CD14-positive monocyte (primary cell): ENCODE results near the gene TSPAN18. TPM values are rescaled to one million over a fixed set of nuclear protein-coding genes. Genes with fewer than 3 reads are reported as not detected.

Experiments
- DNase-seq, 3 donors: peaks; one replicate each; pipeline ENCODE4 v3.0.0-alpha.2; 2011 to 2022
- H2AFZ ChIP-seq: 2 replicates; pipeline ENCODE4 v1.6.0; 2012; ENCODE audit warnings: mild to moderate bottlenecking, low read depth, low read length, inconsistent platforms; ENCODE audit not compliant: insufficient read depth, poor library complexity, severe bottlenecking
- H3K27ac ChIP-seq, 2 donors: 1 replicate in 1 of 2; 2 replicates in 1 of 2; pipeline ENCODE4 v1.5.1; 2012 to 2013; ENCODE audit warnings: low read length in 2 of 2, control low read depth in 1 of 2, inconsistent platforms in 1 of 2, low read depth in 1 of 2, mild to moderate bottlenecking in 1 of 2
- H3K27me3 ChIP-seq, 2 donors: one replicate each; pipeline versions ENCODE4 v1.6.0 to v1.6.1; 2011 to 2013; ENCODE audit warnings: low read length in 2 of 2; ENCODE audit not compliant: control insufficient read depth in 2 of 2, insufficient read depth in 2 of 2
- H3K36me3 ChIP-seq, 2 donors: replicated peaks in 1 of 2; 1 replicate in 1 of 2; 2 replicates in 1 of 2; pipeline versions ENCODE4 v1.5.1 to v1.6.1; 2012 to 2013; ENCODE audit warnings: low read length in 2 of 2, control low read depth in 1 of 2, inconsistent platforms in 1 of 2, mild to moderate bottlenecking in 1 of 2; ENCODE audit not compliant: insufficient read depth in 2 of 2, control insufficient read depth in 1 of 2
- H3K4me1 ChIP-seq, 2 donors: 1 replicate in 1 of 2; 2 replicates in 1 of 2; pipeline versions ENCODE4 v1.5.1 to v1.6.1; 2012 to 2013; ENCODE audit warnings: low read length in 2 of 2, control low read depth in 1 of 2, inconsistent platforms in 1 of 2, mild to moderate bottlenecking in 1 of 2, moderate library complexity in 1 of 2; ENCODE audit not compliant: insufficient read depth in 2 of 2, control insufficient read depth in 1 of 2
- H3K4me2 ChIP-seq: replicated peaks from 2 replicates; pipeline ENCODE3; 2012; ENCODE audit warnings: low read length, moderate library complexity, mild to moderate bottlenecking; ENCODE audit not compliant: poor library complexity, severe bottlenecking; ENCODE audit errors: extremely low read depth
- H3K4me3 ChIP-seq, 3 experiments: fragments of 200-600 bp in 1 of 3; sonication (generic) in 1 of 3; replicated peaks in 1 of 3; 1 replicate in 2 of 3; 2 replicates in 1 of 3; pipeline ENCODE4 v1.5.1; 2011 to 2013; ENCODE audit warnings: low read length in 3 of 3, mild to moderate bottlenecking in 3 of 3, control low read depth in 2 of 3, low read depth in 2 of 3, inconsistent platforms in 1 of 3, moderate library complexity in 1 of 3
- H3K79me2 ChIP-seq: 2 replicates; pipeline ENCODE4 v1.6.0; 2012; ENCODE audit warnings: mild to moderate bottlenecking, control low read depth, inconsistent platforms, low read length, moderate library complexity; ENCODE audit not compliant: insufficient read depth
- H3K9ac ChIP-seq: 2 replicates; pipeline ENCODE4 v1.6.0; 2017; ENCODE audit warnings: low read length, mild to moderate bottlenecking; ENCODE audit not compliant: insufficient read depth, poor library complexity, severe bottlenecking
- H3K9me3 ChIP-seq, 2 donors: replicated peaks in 1 of 2; 1 replicate in 1 of 2; 2 replicates in 1 of 2; pipeline versions ENCODE4 v1.5.1 to v1.6.1; 2012 to 2013; ENCODE audit warnings: low read length in 2 of 2, control low read depth in 1 of 2; ENCODE audit not compliant: control insufficient read depth in 1 of 2, insufficient read depth in 1 of 2
- H4K20me1 ChIP-seq: 2 replicates; pipeline ENCODE4 v1.6.0; 2012; ENCODE audit warnings: mild to moderate bottlenecking, low read length, control low read depth, moderate library complexity; ENCODE audit not compliant: insufficient read depth
- H3K27ac Mint-ChIP-seq, 7 donors: one replicate each; pipeline ENCODE4 v1.8.0; 2020; ENCODE audit warnings: mild to moderate bottlenecking in 7 of 7, mixed read lengths in 7 of 7, moderate library complexity in 6 of 7, inconsistent platforms in 2 of 7
- H3K27me3 Mint-ChIP-seq, 3 donors: one replicate each; pipeline ENCODE4 v1.8.0; 2021 to 2022; ENCODE audit warnings: low read depth in 3 of 3, mild to moderate bottlenecking in 3 of 3, mixed read lengths in 3 of 3, moderate library complexity in 3 of 3, inconsistent platforms in 1 of 3
- H3K36me3 Mint-ChIP-seq, 2 donors: one replicate each; pipeline ENCODE4 v1.8.0; 2020; ENCODE audit warnings: mixed read lengths in 2 of 2, inconsistent platforms in 1 of 2, mild to moderate bottlenecking in 1 of 2
- H3K4me1 Mint-ChIP-seq: one replicate; pipeline ENCODE4 v1.8.0; 2020; ENCODE audit warnings: mild to moderate bottlenecking, mixed read lengths
- H3K4me3 Mint-ChIP-seq, 2 donors: one replicate each; pipeline ENCODE4 v1.8.0; 2020; ENCODE audit warnings: mild to moderate bottlenecking in 2 of 2, mixed read lengths in 2 of 2, moderate library complexity in 1 of 2
- H3K9me3 Mint-ChIP-seq, 7 donors: one replicate each; pipeline ENCODE4 v1.8.0; 2020 to 2022; ENCODE audit warnings: mixed read lengths in 7 of 7, mild to moderate bottlenecking in 6 of 7, moderate library complexity in 6 of 7, inconsistent platforms in 2 of 7
- WGBS: methylation state at CpG from one replicate; pipeline ENCODE4 v1.1.5; 2013; ENCODE audit warnings: missing lambda C conversion rate; ENCODE audit not compliant: insufficient coverage; 5-methylcytosine and 5-hydroxymethylcytosine counted together
- intact Hi-C, 2 donors: fragments of 100-400 bp; cut with micrococcal nuclease; formaldehyde crosslinking; loops; one replicate each; pipeline versions ENCODE4 v1.15.0 to v1.15.1; 2023
- polyA plus RNA-seq, 3 donors: library from polyadenylated mRNA; depleted of rRNA in 1 of 3; unstranded in 2 of 3; stranded (reverse) in 1 of 3; fragments of 300-500 nt in 2 of 3; fragments of >200 nt in 1 of 3; fragmentation: Illumina TruSeq in 2 of 3; gene quantifications; 1 replicate in 2 of 3; 2 replicates in 1 of 3; pipeline ENCODE4 v1.2.3, GENCODE V29; 2012 to 2021
- TF ChIP-seq, protein P1 (sequence below): fragments of 200-600 bp; IDR thresholded peaks from one replicate; pipeline ENCODE4 v1.8.0; 2022; ENCODE audit warnings: antibody characterized with exemption, mild to moderate bottlenecking

The TSPAN18 gene
- polyA plus RNA-seq, 3 donors = not detected

DNA sequence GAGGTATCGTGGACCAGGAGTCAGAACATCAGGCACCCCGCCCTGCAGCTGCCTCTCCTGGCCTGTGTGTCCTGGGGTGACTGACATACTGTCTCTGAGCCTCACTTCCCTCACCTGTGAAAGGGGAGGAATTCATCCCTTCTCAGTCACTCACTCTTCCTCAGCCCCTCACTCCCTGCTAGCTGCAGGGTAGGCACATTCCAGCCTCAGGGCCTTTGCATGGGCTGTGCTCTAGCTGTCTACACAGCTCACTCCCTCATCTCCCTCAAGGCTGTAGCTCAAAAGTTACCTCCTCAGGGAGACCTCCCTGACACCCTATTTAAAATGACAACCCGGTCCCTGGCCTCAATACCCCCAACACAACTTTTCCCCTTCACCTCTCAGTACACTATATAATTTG, 221.4 kb downstream of the TSPAN18 start:
- H4K20me1 ChIP-seq = peaks cover 52% of the 10 kb centered on the region
- peak overlapping the region in 1 of 2 donors; percentile 39 for H3K4me3 Mint-ChIP-seq
- peaks cover 0 to 7% of the 10 kb centered on the region in 2 donors for H3K36me3 ChIP-seq
- peaks cover 26 to 50% of the 10 kb centered on the region in 2 donors for H3K4me1 ChIP-seq
- H2AFZ ChIP-seq = no peak overlapping the region
- H3K9ac ChIP-seq = no peak overlapping the region
- peaks cover 0 to 3% of the 10 kb centered on the region in 2 donors for H3K27me3 ChIP-seq
- H3K9me3 ChIP-seq = no peaks in the 10 kb centered on the region
- TF ChIP-seq, protein P1, sequence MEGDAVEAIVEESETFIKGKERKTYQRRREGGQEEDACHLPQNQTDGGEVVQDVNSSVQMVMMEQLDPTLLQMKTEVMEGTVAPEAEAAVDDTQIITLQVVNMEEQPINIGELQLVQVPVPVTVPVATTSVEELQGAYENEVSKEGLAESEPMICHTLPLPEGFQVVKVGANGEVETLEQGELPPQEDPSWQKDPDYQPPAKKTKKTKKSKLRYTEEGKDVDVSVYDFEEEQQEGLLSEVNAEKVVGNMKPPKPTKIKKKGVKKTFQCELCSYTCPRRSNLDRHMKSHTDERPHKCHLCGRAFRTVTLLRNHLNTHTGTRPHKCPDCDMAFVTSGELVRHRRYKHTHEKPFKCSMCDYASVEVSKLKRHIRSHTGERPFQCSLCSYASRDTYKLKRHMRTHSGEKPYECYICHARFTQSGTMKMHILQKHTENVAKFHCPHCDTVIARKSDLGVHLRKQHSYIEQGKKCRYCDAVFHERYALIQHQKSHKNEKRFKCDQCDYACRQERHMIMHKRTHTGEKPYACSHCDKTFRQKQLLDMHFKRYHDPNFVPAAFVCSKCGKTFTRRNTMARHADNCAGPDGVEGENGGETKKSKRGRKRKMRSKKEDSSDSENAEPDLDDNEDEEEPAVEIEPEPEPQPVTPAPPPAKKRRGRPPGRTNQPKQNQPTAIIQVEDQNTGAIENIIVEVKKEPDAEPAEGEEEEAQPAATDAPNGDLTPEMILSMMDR = no peak
- H3K9me3 Mint-ChIP-seq = peaks cover 0 to 2% (median 0%) of the 10 kb centered on the region in 7 donors
- H3K4me1 Mint-ChIP-seq = peaks cover 52% of the 10 kb centered on the region
- DNase-seq = no peak
- no peak overlapping the region for H3K4me3 ChIP-seq
- H3K27ac Mint-ChIP-seq = no peak overlapping the region
- H3K27ac ChIP-seq = no peak overlapping the region
- H3K4me2 ChIP-seq = no peak overlapping the region
- H3K36me3 Mint-ChIP-seq = peaks cover 15 to 22% of the 10 kb centered on the region in 2 donors
- peaks cover 4 to 18% (median 6%) of the 10 kb centered on the region in 3 donors for H3K27me3 Mint-ChIP-seq
- intact Hi-C loops = loop anchor here in 1 of 2 donors (10.0 kb wide), 1 partner anchor 387 kb away; no protein-coding TSS in a partner anchor
- peaks cover 16% of the 10 kb centered on the region for H3K79me2 ChIP-seq
- no CpG with 5 or more reads among the region's 3 CpGs for WGBS

DNA sequence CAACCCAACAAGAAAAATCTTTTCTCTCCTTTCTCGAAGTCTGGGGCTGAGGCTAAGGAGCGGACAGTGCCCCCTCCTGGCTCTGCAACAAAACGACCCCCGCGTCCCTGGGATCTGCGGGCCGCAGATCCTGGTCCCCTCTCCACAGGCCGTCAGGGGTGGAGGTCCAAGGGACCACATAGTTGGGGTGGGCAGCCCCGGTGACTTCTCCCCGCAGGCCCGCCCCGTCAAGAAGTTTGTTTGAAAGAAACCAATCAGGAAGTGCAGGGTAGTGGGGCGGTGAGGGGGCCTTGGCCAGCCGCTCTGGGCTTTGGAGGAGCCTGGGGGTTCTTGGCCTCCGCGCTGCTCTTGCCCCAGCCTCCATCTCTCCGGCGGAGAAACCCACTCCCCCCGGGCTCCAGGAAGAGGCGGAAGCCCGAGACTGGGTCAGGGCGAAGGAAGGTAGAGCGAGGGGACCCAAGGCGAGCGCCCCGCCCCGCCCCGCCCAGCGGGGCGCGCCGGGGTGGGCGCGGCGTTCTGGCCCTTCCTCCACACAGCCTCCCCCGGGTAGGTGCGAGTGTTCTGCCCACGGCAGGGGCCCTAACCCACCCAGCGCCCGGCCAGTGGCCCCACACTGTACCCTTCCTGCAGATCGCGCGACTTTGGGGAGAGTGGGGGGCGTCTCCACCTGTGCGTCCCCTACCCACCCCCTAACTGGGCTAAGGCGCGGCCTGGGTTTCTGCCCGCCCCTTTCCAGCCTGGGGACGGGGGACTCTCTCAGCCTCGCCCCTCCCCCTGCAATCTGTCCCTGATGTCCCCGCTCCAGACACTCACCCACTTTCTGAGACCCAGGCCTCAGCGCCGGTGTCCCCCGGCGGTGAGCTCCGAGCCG, 222.6 kb downstream of the TSPAN18 start:
- H3K4me2 ChIP-seq = peak overlapping the region; percentile 98
- peak overlapping the region; percentile 75 to 92 (median 84) for H3K4me3 ChIP-seq
- Mint-ChIP-seq H3K27ac (peak overlapping the region in 2 of 7 donors; percentile 17 to 26), H3K27me3 (peaks cover 6 to 18% (median 6%) of the 10 kb centered on the region in 3 donors), H3K4me1 (peaks cover 49% of the 10 kb centered on the region), H3K4me3 (peak overlapping the region; percentile 84 to 89), H3K9me3 (peaks cover 0 to 4% (median 0%) of the 10 kb centered on the region in 7 donors), H3K36me3 (peaks cover 12 to 16% of the 10 kb centered on the region in 2 donors)
- H2AFZ ChIP-seq = peak overlapping the region; percentile 91
- WGBS = 2% methylated on average over 31 of the region's 57 CpGs
- no peaks in the 10 kb centered on the region for H3K9me3 ChIP-seq
- intact Hi-C loops = loop anchor here (10.0 kb wide), 2 partner anchors 95 to 385 kb away; no protein-coding TSS in a partner anchor
- H3K36me3 ChIP-seq = peaks cover 0 to 7% of the 10 kb centered on the region in 2 donors
- peak overlapping the region; percentile 81 for H3K9ac ChIP-seq
- peak overlapping the region in 1 of 2 donors; percentile 79 for H3K27ac ChIP-seq
- H4K20me1 ChIP-seq = peaks cover 43% of the 10 kb centered on the region
- H3K27me3 ChIP-seq = peaks cover 0 to 3% of the 10 kb centered on the region in 2 donors
- TF ChIP-seq, protein P1 = peak; percentile 63
- H3K79me2 ChIP-seq = peaks cover 16% of the 10 kb centered on the region
- DNase-seq = peak in 2 of 3 donors; percentile 22 to 27
- H3K4me1 ChIP-seq = peaks cover 27 to 49% of the 10 kb centered on the region in 2 donors
